Measurements from ENCODE around the gene MESD.
A peak's percentile ranks its signal among the peaks of the same experiment; 100 is the strongest.

MESD gene

GRCh38 chr15:80931721-80932512 lies 57.7 kb downstream of the MESD start:
- no peak for DNase-seq

GRCh38 chr15:80931191-80931590 lies 58.4 kb downstream of the MESD start:
- DNase-seq: no peak

GRCh38 chr15:80929689-80930088 lies 59.9 kb downstream of the MESD start:
- DNase-seq: no peak

- DNase-seq: no peak
These were observed 60.4 kb downstream of the MESD start for GRCh38 chr15:80929225-80929624.

GRCh38 chr15:80926126-80926525 lies 63.5 kb downstream of the MESD start:
- no peak for DNase-seq

GRCh38 chr15:80925597-80926059 lies 64.0 kb downstream of the MESD start:
- no peak for DNase-seq

GRCh38 chr15:80924278-80924677 lies 65.3 kb downstream of the MESD start:
- DNase-seq: no peak

- no peak for DNase-seq
These were observed 66.0 kb downstream of the MESD start for GRCh38 chr15:80923668-80924067.

- DNase-seq: no peak
These were observed 67.7 kb downstream of the MESD start for GRCh38 chr15:80921736-80922410.

GRCh38 chr15:80920271-80920699 lies 69.3 kb downstream of the MESD start:
- no peak for DNase-seq

GRCh38 chr15:80918196-80918783 lies 71.3 kb downstream of the MESD start:
- no peak for DNase-seq

- no peak for DNase-seq
These were observed 73.6 kb downstream of the MESD start for GRCh38 chr15:80916056-80916455.

GRCh38 chr15:80915472-80915871 lies 74.1 kb downstream of the MESD start:
- no peak for DNase-seq

- no peak for DNase-seq
These were observed 76.1 kb downstream of the MESD start for GRCh38 chr15:80913541-80913940.

GRCh38 chr15:80912673-80913072 lies 76.9 kb downstream of the MESD start:
- DNase-seq: no peak

GRCh38 chr15:80911821-80912220 lies 77.8 kb downstream of the MESD start:
- no peak for DNase-seq

- DNase-seq: peak; percentile 55
These were observed 83.4 kb downstream of the MESD start for GRCh38 chr15:80906159-80906766.

- no peak for DNase-seq
These were observed 84.6 kb downstream of the MESD start for GRCh38 chr15:80904998-80905397.

GRCh38 chr15:80902298-80902801 lies 87.3 kb downstream of the MESD start:
- DNase-seq: no peak

- DNase-seq: no peak
These were observed 91.6 kb downstream of the MESD start for GRCh38 chr15:80898040-80898439.
